Measurements from ENCODE around the gene FOXI2.

FOXI2 gene

DNA sequence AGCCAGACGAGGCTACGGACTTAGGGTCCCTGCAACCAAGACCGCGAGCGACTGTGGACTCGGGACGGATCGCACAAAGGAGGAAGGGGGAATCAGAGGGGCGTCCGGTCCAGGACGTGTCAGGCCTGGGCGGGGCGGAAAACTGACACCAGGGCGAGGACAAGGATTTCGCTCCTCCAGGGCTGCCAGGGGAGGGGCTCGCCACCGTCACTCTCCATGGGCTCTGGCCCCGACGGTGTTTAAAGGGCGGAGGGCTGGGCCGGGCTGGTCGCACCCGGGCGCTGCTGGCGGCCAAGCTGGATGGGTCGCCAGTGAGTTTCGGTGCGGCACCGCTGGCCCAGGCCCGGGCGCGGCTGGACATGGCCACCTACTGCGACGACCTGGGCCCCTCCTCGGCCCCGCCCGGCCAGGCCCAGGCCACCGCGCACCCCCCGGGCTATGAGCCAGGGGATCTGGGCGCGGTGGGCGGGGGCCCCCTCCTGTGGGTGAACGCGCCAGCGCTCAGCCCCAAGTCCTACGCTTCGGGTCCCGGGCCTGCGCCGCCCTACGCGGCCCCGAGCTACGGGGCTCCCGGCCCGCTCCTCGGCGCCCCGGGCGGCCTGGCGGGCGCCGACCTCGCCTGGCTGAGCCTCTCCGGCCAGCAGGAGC is at the start of gene FOXI2:
TSS of gene FOXI2 (plus strand) at position 271 of the 648 bp plus-strand sequence. CDS start at position 360, 89 bp downstream.
- no peak within 1 kb of the TSS for H3K4me3 Mint-ChIP-seq
- H3K9me3 Mint-ChIP-seq = peaks cover 5% of the 10 kb centered on the region
- H3K36me3 Mint-ChIP-seq (ENCODE audit: insufficient read depth) = no peaks in the 10 kb centered on the region
- DNase-seq (ENCODE audit: low spot score in 2 of 2) (no peak), ATAC-seq (replicated peaks; ENCODE audit: extremely low read depth, poor library complexity, severe bottlenecking) (no peak)
- H3K27ac Mint-ChIP-seq (ENCODE audit: low read depth) = no peak within 1 kb of the TSS
- H3K27me3 Mint-ChIP-seq = peaks cover 34% of the 10 kb centered on the region
- H3K4me1 Mint-ChIP-seq = no peaks in the 10 kb centered on the region

DNA sequence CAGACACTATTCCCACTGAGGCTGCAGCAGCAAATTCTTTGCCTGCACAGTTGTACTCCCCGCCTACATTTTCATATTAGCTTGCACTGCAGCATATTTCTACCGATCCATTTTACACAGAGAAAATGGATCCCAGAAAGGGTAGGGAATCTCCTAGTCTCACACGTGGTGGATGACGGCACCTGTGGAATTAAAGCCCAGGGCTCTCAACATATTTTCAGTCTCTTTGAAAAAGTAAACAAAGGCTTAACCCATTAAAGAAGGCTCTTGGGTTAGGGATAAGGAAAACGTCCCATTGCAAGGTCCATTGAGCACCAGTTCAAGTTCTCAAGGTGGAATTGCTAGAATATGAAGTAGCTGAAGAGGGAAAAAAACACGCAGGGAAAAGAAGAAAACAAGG is 49.4 kb upstream of the FOXI2 start:
- H3K36me3 Mint-ChIP-seq (ENCODE audit: insufficient read depth) = no peaks in the 10 kb centered on the region
- ATAC-seq (replicated peaks; ENCODE audit: extremely low read depth, poor library complexity, severe bottlenecking) (no peak), DNase-seq (ENCODE audit: low spot score in 2 of 2) (no peak)
- H3K27me3 Mint-ChIP-seq = peaks cover 16% of the 10 kb centered on the region
- H3K9me3 Mint-ChIP-seq = peaks cover 6% of the 10 kb centered on the region
- no peaks in the 10 kb centered on the region for H3K4me1 Mint-ChIP-seq
- H3K4me3 Mint-ChIP-seq = no peak overlapping the region
- H3K27ac Mint-ChIP-seq (ENCODE audit: low read depth) = no peak overlapping the region

DNA sequence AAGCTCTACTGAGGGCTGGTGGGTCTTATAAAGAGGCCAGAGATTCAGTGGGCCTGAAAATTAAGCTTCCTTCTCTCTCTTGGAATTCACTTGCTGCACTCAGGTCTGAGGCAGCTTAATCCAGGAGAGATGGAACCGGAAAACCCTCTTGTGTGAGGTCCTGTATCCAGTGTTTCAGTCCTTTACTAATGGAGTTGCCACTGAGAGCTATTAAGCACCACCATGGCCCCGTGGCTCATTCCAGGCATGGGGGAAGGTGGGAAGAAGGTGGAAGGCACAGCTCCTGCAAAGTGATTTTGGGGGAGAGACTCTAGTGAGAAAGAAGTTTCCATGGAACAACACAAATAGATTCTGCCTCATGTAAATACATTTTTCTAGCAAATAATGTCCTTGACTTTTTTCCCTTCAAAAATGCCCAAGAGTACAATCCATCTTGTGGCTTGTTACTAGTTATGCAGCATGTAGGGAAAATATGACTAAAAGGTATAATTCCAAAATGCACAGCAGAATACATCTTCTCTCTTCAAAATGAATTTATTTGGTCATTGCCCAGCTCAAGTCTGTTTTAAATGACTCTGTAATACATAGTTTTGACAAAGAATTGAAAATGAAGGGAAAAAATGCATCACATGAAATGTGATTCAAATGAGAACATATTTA is 46.7 kb upstream of the FOXI2 start:
- DNase-seq (ENCODE audit: low spot score in 2 of 2) (no peak), ATAC-seq (replicated peaks; ENCODE audit: extremely low read depth, poor library complexity, severe bottlenecking) (no peak)
- Mint-ChIP-seq H3K27me3 (peaks cover 3% of the 10 kb centered on the region), H3K4me3 (no peak overlapping the region), H3K36me3 (ENCODE audit: insufficient read depth) (no peaks in the 10 kb centered on the region), H3K4me1 (no peaks in the 10 kb centered on the region), H3K27ac (ENCODE audit: low read depth) (no peak overlapping the region), H3K9me3 (no peaks in the 10 kb centered on the region)

DNA sequence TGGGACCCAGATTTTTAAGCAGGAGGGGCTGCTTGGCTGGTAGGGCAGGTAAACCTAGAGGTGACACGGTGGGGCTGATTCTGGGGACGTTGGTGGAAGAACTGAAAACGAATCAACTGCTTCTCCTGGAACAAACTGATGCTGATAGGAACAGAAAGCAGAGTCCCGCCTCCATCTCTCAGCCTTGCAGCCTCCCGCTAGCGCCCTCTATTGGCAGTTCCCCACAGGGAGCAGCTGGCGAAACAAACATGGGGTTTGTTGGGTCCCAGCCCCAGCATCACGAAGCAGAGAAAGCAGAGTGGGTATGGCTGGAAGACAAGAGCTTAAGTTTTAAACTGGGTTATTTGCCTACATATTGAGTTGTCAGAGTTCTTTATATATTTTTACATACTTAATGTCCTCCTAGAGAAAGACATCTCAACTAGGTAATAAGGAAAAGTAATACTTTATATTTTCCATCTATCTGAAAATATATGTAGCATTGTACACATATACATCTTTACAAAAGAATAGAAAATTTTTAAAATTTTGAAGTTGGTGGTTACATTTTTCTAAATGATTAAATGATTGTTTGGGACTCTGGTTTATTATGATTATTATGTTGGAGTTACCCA is 42.3 kb upstream of the FOXI2 start:
- no peak for DNase-seq (ENCODE audit: low spot score in 2 of 2)
- Mint-ChIP-seq H3K4me3 (no peak overlapping the region), H3K27ac (ENCODE audit: low read depth) (no peak overlapping the region), H3K9me3 (no peaks in the 10 kb centered on the region), H3K4me1 (no peaks in the 10 kb centered on the region), H3K36me3 (ENCODE audit: insufficient read depth) (no peaks in the 10 kb centered on the region), H3K27me3 (no peaks in the 10 kb centered on the region)
- no peak for ATAC-seq (replicated peaks; ENCODE audit: extremely low read depth, poor library complexity, severe bottlenecking)

DNA sequence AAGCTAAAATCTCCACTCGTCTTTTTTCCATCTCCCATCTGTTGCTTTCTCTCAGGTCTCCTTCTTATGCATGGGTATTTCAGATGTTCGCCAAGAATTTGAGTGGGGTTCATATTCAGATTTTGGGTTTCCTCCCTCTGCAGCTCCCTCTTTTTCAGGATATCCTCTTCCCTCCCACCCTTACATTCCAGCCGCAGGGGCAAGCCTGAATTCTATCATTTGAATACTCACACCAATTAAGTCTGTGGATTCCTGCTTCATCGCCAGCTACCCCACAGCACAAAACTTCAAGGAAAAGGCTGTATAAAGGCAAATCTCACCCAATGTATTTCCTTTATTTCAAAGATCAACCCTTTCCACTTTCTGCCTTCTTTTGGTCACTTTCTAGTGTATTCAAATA is 41.6 kb upstream of the FOXI2 start:
- Mint-ChIP-seq H3K4me1 (no peaks in the 10 kb centered on the region), H3K9me3 (no peaks in the 10 kb centered on the region), H3K4me3 (no peak overlapping the region), H3K36me3 (ENCODE audit: insufficient read depth) (no peaks in the 10 kb centered on the region), H3K27ac (ENCODE audit: low read depth) (no peak overlapping the region), H3K27me3 (no peaks in the 10 kb centered on the region)
- DNase-seq (ENCODE audit: low spot score in 2 of 2) (no peak), ATAC-seq (replicated peaks; ENCODE audit: extremely low read depth, poor library complexity, severe bottlenecking) (no peak)

DNA sequence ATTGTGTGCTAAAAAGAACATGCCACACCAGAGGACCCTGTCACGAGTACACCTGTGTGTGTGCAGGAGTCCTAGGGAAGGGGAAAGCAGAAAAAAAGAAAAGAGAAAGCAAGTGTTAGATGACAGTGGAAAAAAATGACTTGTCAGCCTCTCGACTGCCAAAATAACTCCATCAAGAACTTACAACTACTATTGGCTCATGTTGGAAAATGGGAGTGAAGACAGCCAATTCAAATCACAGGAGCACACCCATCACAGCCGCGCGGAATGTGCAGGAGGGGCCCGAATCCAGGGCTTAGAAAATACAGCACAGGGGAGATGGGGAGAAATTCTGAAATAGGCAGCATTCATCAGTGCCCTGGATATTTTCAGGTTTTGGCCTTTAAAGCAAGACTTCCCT is 38.1 kb upstream of the FOXI2 start:
- Mint-ChIP-seq H3K9me3 (no peaks in the 10 kb centered on the region), H3K27me3 (peaks cover 14% of the 10 kb centered on the region), H3K27ac (ENCODE audit: low read depth) (no peak overlapping the region), H3K36me3 (ENCODE audit: insufficient read depth) (no peaks in the 10 kb centered on the region), H3K4me3 (no peak overlapping the region), H3K4me1 (no peaks in the 10 kb centered on the region)
- no peak for ATAC-seq (replicated peaks; ENCODE audit: extremely low read depth, poor library complexity, severe bottlenecking)
- DNase-seq (ENCODE audit: low spot score in 2 of 2) = no peak

DNA sequence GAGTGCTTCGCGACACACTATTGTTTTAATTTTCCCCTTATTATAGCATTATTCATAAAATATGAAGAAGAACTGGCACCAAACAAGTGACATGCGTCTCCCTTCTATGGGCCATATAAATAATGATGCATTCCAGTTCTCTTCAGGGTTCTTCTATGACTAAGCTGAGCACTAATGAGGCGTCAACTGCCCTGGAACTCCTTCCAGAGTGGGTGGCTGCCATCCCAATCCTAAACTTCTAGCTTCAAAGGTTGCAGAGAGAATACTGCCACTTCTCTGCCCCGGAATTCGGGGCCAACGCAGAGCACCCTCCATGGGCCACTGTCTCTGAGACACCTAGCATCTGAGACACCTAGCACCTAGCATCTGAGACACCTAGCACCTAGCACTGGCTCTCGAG is 37.7 kb upstream of the FOXI2 start:
- no peak overlapping the region for H3K4me3 Mint-ChIP-seq
- no peaks in the 10 kb centered on the region for H3K36me3 Mint-ChIP-seq (ENCODE audit: insufficient read depth)
- peaks cover 14% of the 10 kb centered on the region for H3K27me3 Mint-ChIP-seq
- no peak for ATAC-seq (replicated peaks; ENCODE audit: extremely low read depth, poor library complexity, severe bottlenecking)
- H3K27ac Mint-ChIP-seq (ENCODE audit: low read depth) = no peak overlapping the region
- no peak for DNase-seq (ENCODE audit: low spot score in 2 of 2)
- no peaks in the 10 kb centered on the region for H3K4me1 Mint-ChIP-seq
- H3K9me3 Mint-ChIP-seq = no peaks in the 10 kb centered on the region

DNA sequence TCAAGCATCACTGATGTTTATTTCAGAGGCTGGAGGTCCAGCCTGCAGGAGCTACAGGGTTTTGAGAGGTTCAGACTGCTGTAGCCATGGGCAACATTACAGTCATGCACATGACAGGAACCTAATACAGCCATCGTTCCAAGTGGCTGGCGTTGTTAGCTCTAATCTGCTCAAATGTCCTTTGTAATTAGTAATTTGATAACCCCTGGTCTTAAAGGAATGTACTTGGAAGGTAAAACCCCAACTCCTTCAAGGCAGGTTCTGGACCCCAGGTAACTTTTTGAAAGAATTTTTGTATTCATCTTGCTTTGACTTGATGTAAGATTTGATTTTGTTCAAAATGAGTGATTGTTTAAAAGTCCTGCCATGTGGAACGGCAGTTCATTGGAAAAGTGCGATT is 34.7 kb upstream of the FOXI2 start:
- Mint-ChIP-seq H3K4me3 (no peak overlapping the region), H3K9me3 (no peaks in the 10 kb centered on the region), H3K4me1 (no peaks in the 10 kb centered on the region), H3K36me3 (ENCODE audit: insufficient read depth) (no peaks in the 10 kb centered on the region), H3K27me3 (peaks cover 27% of the 10 kb centered on the region), H3K27ac (ENCODE audit: low read depth) (no peak overlapping the region)
- ATAC-seq (replicated peaks; ENCODE audit: extremely low read depth, poor library complexity, severe bottlenecking) (no peak), DNase-seq (ENCODE audit: low spot score in 2 of 2) (no peak)

DNA sequence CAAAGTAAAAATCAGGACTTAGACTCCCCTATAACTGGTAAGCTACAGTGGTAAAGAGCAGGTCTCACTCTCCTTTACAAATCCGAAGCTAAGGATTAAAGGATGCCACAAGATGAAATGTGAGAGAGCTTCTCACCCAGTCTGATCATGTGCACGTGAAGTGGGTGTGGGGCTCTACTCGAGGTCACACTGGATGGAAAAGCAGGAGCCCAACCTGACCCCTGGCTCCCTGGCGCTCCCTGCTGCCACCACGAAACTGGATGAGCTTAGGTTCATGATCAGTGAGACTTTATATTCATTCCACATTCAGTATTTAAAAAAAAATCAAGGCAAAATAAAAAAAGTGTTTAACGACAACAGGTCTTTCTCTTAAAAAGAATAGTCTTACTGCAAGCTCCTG is 21.7 kb upstream of the FOXI2 start:
- Mint-ChIP-seq H3K27ac (ENCODE audit: low read depth) (no peak overlapping the region), H3K36me3 (ENCODE audit: insufficient read depth) (no peaks in the 10 kb centered on the region), H3K4me1 (no peaks in the 10 kb centered on the region), H3K9me3 (no peaks in the 10 kb centered on the region), H3K4me3 (no peak overlapping the region), H3K27me3 (peaks cover 17% of the 10 kb centered on the region)
- ATAC-seq (replicated peaks; ENCODE audit: extremely low read depth, poor library complexity, severe bottlenecking) (no peak), DNase-seq (ENCODE audit: low spot score in 2 of 2) (no peak)

DNA sequence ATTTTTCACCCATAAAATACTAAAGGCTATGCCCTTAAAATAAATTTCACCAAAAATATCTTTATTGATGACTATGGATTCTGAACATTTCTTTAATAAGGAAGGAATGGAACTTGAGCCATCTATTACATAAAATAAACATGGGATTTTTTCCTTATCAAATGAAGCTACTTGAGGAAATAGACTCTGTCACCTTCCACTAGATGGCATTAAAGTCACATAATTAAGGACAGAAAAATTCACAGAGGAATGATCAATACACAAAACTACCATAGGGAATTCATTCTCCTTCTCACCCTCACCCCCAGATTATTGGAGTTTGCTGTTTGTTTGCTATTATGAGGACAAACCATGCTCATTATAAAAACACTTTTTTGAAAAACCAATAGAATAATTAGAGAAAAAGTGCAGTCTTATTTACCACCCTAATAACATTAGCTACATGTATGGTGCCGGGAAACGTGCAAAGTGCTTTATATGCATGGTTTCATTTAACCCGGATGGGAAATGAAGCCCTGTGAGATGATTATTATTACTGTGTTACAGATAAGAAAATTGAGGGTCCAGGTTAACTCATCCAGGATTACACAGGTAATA is 21.1 kb upstream of the FOXI2 start:
- DNase-seq (ENCODE audit: low spot score in 2 of 2) = no peak
- Mint-ChIP-seq H3K4me3 (no peak overlapping the region), H3K36me3 (ENCODE audit: insufficient read depth) (no peaks in the 10 kb centered on the region), H3K9me3 (no peaks in the 10 kb centered on the region), H3K27ac (ENCODE audit: low read depth) (no peak overlapping the region), H3K4me1 (no peaks in the 10 kb centered on the region), H3K27me3 (peaks cover 17% of the 10 kb centered on the region)
- ATAC-seq (replicated peaks; ENCODE audit: extremely low read depth, poor library complexity, severe bottlenecking) = no peak

DNA sequence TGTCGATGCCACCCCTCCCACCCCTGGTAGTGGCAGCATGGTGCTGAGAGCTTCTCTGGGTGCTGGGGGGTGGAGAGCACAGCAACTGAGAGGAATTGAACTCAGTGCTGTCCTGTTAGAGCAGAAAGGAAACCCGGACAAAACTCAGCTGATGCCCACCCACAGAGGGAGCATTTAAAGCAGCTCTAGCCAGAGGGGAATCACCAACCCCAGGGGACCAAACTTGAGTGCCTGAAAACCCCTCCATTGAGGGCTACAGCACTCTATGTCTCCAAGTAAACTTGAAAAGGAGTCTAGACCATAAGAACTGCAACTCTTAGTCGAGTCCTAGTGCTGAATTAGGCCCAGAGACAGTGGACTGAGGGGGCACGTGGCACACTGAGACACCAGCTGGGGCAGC is 16.8 kb upstream of the FOXI2 start:
- ATAC-seq (replicated peaks; ENCODE audit: extremely low read depth, poor library complexity, severe bottlenecking) (no peak), DNase-seq (ENCODE audit: low spot score in 2 of 2) (no peak)
- Mint-ChIP-seq H3K4me3 (no peak overlapping the region), H3K9me3 (no peaks in the 10 kb centered on the region), H3K4me1 (no peaks in the 10 kb centered on the region), H3K27ac (ENCODE audit: low read depth) (no peak overlapping the region), H3K36me3 (ENCODE audit: insufficient read depth) (no peaks in the 10 kb centered on the region), H3K27me3 (peaks cover 34% of the 10 kb centered on the region)

DNA sequence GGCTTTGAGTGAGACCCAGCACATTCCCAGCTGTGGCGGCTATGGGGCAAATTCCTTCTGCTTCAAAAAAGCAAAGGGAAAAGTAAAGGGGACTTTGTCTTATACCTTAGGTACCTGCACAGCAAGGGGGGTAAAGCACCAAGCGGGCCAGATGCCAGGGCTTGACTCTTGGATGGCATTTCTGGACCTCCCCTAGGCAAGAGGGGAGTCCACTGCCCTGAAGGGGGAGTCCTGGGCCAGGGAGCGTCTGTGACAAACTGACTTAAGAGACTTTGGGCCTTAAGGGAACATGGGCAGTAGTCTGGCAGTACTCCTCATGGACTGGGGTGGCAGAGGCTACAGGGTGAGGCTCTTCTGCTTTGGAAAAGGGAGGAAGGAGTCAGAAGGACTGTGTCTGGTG is 16.1 kb upstream of the FOXI2 start:
- H3K9me3 Mint-ChIP-seq = no peaks in the 10 kb centered on the region
- H3K27me3 Mint-ChIP-seq = peaks cover 34% of the 10 kb centered on the region
- no peaks in the 10 kb centered on the region for H3K36me3 Mint-ChIP-seq (ENCODE audit: insufficient read depth)
- ATAC-seq (replicated peaks; ENCODE audit: extremely low read depth, poor library complexity, severe bottlenecking) (no peak), DNase-seq (ENCODE audit: low spot score in 2 of 2) (no peak)
- H3K4me3 Mint-ChIP-seq = no peak overlapping the region
- no peaks in the 10 kb centered on the region for H3K4me1 Mint-ChIP-seq
- H3K27ac Mint-ChIP-seq (ENCODE audit: low read depth) = no peak overlapping the region

DNA sequence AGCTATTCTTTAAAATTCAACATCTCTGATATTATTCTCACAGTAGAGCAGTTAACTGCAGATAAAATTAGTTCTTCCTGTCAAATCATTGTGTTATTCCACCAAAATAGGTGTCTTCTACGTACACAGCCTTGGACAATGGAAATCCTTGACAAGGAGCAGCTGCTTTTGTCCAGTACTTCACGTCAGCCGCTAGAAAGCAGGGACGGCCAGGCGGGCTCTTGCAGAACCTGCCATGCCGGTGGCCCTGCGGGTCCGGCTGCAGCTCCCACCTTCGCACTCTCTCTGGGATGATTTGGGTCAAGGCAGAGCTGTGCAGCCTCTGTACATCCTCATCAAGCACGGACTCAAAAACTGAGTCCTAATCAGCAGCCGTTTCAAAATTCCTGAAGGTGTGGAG is 2.2 kb upstream of the FOXI2 start:
- Mint-ChIP-seq H3K27ac (ENCODE audit: low read depth) (no peak overlapping the region), H3K9me3 (peaks cover under 1% of the 10 kb centered on the region), H3K27me3 (peaks cover 36% of the 10 kb centered on the region), H3K36me3 (ENCODE audit: insufficient read depth) (no peaks in the 10 kb centered on the region), H3K4me3 (no peak overlapping the region), H3K4me1 (no peaks in the 10 kb centered on the region)
- ATAC-seq (replicated peaks; ENCODE audit: extremely low read depth, poor library complexity, severe bottlenecking) (no peak), DNase-seq (ENCODE audit: low spot score in 2 of 2) (no peak)
